ENCODE measurements around the gene IL17RA.
A peak's percentile ranks its signal among the peaks of the same experiment; 100 is the strongest.
"Not testable (repeated sequence)": the region's sequence is repeated elsewhere in the genome, so short reads cannot be mapped to it uniquely, and the experiment has no call there.

The IL17RA gene

GRCh38 chr22:17130199-17130598 is 45.4 kb downstream of the IL17RA start:
- DNase-seq, result no peak

GRCh38 chr22:17131686-17132085 is 46.9 kb downstream of the IL17RA start:
- no peak for DNase-seq

- no peak for DNase-seq
These were observed 47.3 kb downstream of the IL17RA start for GRCh38 chr22:17132112-17132511.

- DNase-seq, result no peak
These were observed 48.3 kb downstream of the IL17RA start for GRCh38 chr22:17133137-17133536.

- DNase-seq, result no peak
These were observed 50.5 kb downstream of the IL17RA start for GRCh38 chr22:17135153-17135760.

GRCh38 chr22:17137170-17137569 is 52.4 kb downstream of the IL17RA start:
- no peak for DNase-seq

GRCh38 chr22:17137861-17138425 is 53.1 kb downstream of the IL17RA start:
- no peak for DNase-seq

GRCh38 chr22:17138513-17138912 is 53.7 kb downstream of the IL17RA start:
- DNase-seq, result no peak

- DNase-seq, result no peak
These were observed 55.2 kb downstream of the IL17RA start for GRCh38 chr22:17140022-17140421.

GRCh38 chr22:17140826-17141766 is 56.3 kb downstream of the IL17RA start:
- no peak for DNase-seq

- no peak for DNase-seq
These were observed 58.3 kb downstream of the IL17RA start for GRCh38 chr22:17143101-17143500.

GRCh38 chr22:17143826-17144225 is 59.0 kb downstream of the IL17RA start:
- no peak for DNase-seq

- no peak for DNase-seq
These were observed 60.4 kb downstream of the IL17RA start for GRCh38 chr22:17145021-17145680.

GRCh38 chr22:17147458-17147857 is 62.7 kb downstream of the IL17RA start:
- not testable (repeated sequence) for DNase-seq

- DNase-seq, result no peak
These were observed 64.4 kb downstream of the IL17RA start for GRCh38 chr22:17149076-17149815.

GRCh38 chr22:17152340-17152739 is 67.5 kb downstream of the IL17RA start:
- no peak for DNase-seq

- no peak for DNase-seq
These were observed 68.2 kb downstream of the IL17RA start for GRCh38 chr22:17152971-17153370.

- no peak for DNase-seq
These were observed 71.1 kb downstream of the IL17RA start for GRCh38 chr22:17155941-17156340.

- DNase-seq, result no peak
These were observed 72.9 kb downstream of the IL17RA start for GRCh38 chr22:17157714-17158113.

GRCh38 chr22:17158176-17158567 is 73.4 kb downstream of the IL17RA start:
- DNase-seq, result no peak

GRCh38 chr22:17158568-17159503 is 74.0 kb downstream of the IL17RA start, which contains the start of gene HDHD5:
Gene HDHD5, minus strand, starts transcription at chr22:17159277. Its CDS starts 26 bp downstream, at chr22:17159251.
- DNase-seq, result peak; percentile 81

Measured in DMS153 (cell line).